ENCODE data around the gene EIF4A3. TPM values are rescaled to one million over a fixed set of nuclear protein-coding genes. Genes with fewer than 3 reads are reported as not detected.
A peak's percentile ranks its signal among the peaks of the same experiment; 100 is the strongest.

Gene EIF4A3
- total RNA-seq, 2 donors from 2014 or later: 99.8 to 114 TPM

GRCh38 chr17:80153004-80153403, 6.1 kb upstream of the EIF4A3 start:
- H3K9me3 ChIP-seq: no peaks in the 10 kb centered on the region
- no peaks in the 10 kb centered on the region for H3K27me3 ChIP-seq
- H3K27ac ChIP-seq: no peak overlapping the region
- no peak overlapping the region for H3K9ac ChIP-seq (ENCODE audit: low read depth in 2 of 2, low read length in 2 of 2)
- TF ChIP-seq CTCF (IDR thresholded peaks at IDR 0.05): no peak
- H3K36me3 ChIP-seq: no peaks in the 10 kb centered on the region
- DNase-seq: no peak
- H3K4me1 ChIP-seq: no peaks in the 10 kb centered on the region
- no peak overlapping the region for H3K4me3 ChIP-seq
- intact Hi-C loops (cut with DNase I): no loop called here

GRCh38 chr17:80152081-80152702, 5.3 kb upstream of the EIF4A3 start:
- H3K4me1 ChIP-seq: no peaks in the 10 kb centered on the region
- intact Hi-C loops (cut with DNase I): no loop called here
- no peak overlapping the region for H3K9ac ChIP-seq (ENCODE audit: low read depth in 2 of 2, low read length in 2 of 2)
- H3K27me3 ChIP-seq: no peaks in the 10 kb centered on the region
- H3K4me3 ChIP-seq: no peak overlapping the region
- no peak overlapping the region for H3K27ac ChIP-seq
- H3K9me3 ChIP-seq: no peaks in the 10 kb centered on the region
- TF ChIP-seq CTCF (IDR thresholded peaks at IDR 0.05): no peak
- no peaks in the 10 kb centered on the region for H3K36me3 ChIP-seq
- DNase-seq: no peak

GRCh38 chr17:80151333-80151732, 4.4 kb upstream of the EIF4A3 start:
- H3K27me3 ChIP-seq: no peaks in the 10 kb centered on the region
- intact Hi-C loops (cut with DNase I): no loop called here
- no peak overlapping the region for H3K4me3 ChIP-seq
- DNase-seq: no peak
- no peak for TF ChIP-seq CTCF (IDR thresholded peaks at IDR 0.05)
- no peaks in the 10 kb centered on the region for H3K4me1 ChIP-seq
- H3K9me3 ChIP-seq: no peaks in the 10 kb centered on the region
- no peak overlapping the region for H3K27ac ChIP-seq
- no peak overlapping the region for H3K9ac ChIP-seq (ENCODE audit: low read depth in 2 of 2, low read length in 2 of 2)
- no peaks in the 10 kb centered on the region for H3K36me3 ChIP-seq

GRCh38 chr17:80146121-80147034, 550 bp downstream of the EIF4A3 start:
- Histone ChIP-seq H3K27ac (peak overlapping the region; percentile 92), H3K9me3 (no peaks in the 10 kb centered on the region), H3K36me3 (peaks cover 10% of the 10 kb centered on the region), H3K9ac (ENCODE audit: low read depth in 2 of 2, low read length in 2 of 2) (peak overlapping the region; percentile 89 to 92), H3K27me3 (no peaks in the 10 kb centered on the region), H3K4me1 (peaks cover 7% of the 10 kb centered on the region), H3K4me3 (peak overlapping the region; percentile 97)
- DNase-seq: peak; percentile 31
- no peak for TF ChIP-seq CTCF (IDR thresholded peaks at IDR 0.05)
- intact Hi-C loops (cut with DNase I): loop anchor here (10.0 kb wide), 1 partner anchor 108 kb away; no protein-coding TSS in a partner anchor

GRCh38 chr17:80145076-80146075, 1.6 kb downstream of the EIF4A3 start:
- H3K27me3 ChIP-seq: no peaks in the 10 kb centered on the region
- H3K4me3 ChIP-seq: peak overlapping the region; percentile 97
- DNase-seq: no peak
- peak overlapping the region; percentile 92 for H3K27ac ChIP-seq
- H3K9me3 ChIP-seq: no peaks in the 10 kb centered on the region
- peaks cover 7% of the 10 kb centered on the region for H3K4me1 ChIP-seq
- intact Hi-C loops (cut with DNase I): loop anchor here (10.0 kb wide), 1 partner anchor 109 kb away; no protein-coding TSS in a partner anchor
- H3K36me3 ChIP-seq: peaks cover 10% of the 10 kb centered on the region
- TF ChIP-seq CTCF (IDR thresholded peaks at IDR 0.05): no peak
- H3K9ac ChIP-seq (ENCODE audit: low read depth in 2 of 2, low read length in 2 of 2): peak overlapping the region; percentile 89 to 92

Measured in colonic mucosa (tissue), 4 donors.